Measurements from ENCODE around the gene ANKH. TPM values are rescaled to one million over a fixed set of nuclear protein-coding genes. Genes with fewer than 3 reads are reported as not detected.

Gene ANKH
- total RNA-seq, 4 donors from 2014 or later, result 18.1 to 44.5 (median 30.5) TPM

DNA sequence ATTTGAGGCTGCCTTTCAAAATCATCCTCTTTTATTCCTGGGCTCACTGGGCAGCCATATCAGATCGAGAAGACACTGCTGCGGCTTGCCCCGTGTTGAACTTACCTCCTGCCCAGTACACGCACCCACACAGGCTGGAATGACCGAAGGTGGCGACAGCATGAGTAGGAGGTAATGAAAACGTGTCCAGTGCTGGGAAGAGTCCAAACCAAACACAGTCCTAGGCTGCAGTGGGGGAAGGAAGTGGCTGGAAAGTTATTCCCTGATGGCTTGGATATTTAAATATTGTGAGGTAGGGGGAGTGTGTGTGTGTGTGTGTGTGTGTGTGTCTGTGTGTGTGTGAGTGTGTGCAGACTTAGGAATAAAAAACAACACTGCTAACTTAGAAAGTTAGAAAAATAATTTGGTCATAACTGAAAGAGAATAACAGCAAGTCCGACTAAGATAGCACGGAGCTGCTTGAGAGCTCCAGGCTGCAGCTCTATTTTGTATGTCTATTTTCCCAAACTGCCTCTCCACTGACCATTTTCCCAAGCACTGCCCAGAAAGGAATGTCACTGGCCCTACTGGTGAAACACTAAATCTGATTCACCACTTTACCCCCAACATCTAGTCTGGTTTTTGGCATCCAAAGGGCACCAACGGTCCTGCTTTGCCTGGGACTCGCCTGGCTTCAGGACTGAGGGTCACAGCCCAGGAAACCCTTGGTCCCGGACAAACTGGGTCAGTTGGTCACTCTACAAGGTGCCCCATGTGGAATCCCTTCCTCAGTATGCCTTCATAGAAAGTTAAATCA is 41.2 kb downstream of the ANKH start:
- TF ChIP-seq, protein P1, sequence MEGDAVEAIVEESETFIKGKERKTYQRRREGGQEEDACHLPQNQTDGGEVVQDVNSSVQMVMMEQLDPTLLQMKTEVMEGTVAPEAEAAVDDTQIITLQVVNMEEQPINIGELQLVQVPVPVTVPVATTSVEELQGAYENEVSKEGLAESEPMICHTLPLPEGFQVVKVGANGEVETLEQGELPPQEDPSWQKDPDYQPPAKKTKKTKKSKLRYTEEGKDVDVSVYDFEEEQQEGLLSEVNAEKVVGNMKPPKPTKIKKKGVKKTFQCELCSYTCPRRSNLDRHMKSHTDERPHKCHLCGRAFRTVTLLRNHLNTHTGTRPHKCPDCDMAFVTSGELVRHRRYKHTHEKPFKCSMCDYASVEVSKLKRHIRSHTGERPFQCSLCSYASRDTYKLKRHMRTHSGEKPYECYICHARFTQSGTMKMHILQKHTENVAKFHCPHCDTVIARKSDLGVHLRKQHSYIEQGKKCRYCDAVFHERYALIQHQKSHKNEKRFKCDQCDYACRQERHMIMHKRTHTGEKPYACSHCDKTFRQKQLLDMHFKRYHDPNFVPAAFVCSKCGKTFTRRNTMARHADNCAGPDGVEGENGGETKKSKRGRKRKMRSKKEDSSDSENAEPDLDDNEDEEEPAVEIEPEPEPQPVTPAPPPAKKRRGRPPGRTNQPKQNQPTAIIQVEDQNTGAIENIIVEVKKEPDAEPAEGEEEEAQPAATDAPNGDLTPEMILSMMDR (IDR thresholded peaks at IDR 0.05; ENCODE audit: low read depth), result no peak

DNA sequence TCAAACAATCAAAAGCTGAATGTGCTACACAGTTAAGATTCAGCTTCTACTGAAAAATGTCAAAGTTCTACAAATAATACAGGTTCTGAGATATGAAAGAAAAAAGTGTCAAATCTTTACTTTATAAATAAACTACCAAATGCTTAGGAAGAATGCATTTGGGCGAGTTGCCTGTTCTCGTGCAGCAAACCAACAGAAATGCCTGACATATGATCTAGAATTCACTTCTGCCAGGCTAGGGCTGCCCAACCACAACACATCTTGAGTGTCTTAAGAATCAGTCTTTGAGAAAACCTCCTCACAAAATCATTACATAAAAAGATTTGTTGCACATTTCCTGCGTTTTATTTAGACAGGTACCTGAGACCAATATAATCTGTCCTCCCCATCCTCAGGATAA is 42.2 kb downstream of the ANKH start:
- TF ChIP-seq, protein P1 (IDR thresholded peaks at IDR 0.05; ENCODE audit: low read depth), result no peak

DNA sequence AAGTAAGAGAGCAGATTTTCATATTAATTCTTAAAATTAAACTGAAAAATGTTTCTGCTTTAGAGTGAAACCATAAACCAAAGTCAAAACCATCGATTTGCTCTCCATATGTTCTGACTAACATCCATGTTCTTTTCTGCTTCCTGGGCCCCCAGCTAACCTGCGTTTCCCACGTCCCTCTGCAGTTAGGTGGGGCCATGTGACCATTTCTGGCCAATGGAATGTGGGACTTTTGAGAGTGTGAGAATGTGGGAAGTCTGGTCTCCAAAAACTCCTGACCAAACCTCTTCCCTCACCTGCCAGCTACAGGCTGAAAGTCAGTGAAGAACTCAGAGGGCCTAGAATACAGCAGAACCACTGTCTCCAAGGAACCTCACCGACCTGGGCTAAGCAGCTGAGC is 44.9 kb downstream of the ANKH start:
- TF ChIP-seq, protein P1 (IDR thresholded peaks at IDR 0.05; ENCODE audit: low read depth), result no peak

DNA sequence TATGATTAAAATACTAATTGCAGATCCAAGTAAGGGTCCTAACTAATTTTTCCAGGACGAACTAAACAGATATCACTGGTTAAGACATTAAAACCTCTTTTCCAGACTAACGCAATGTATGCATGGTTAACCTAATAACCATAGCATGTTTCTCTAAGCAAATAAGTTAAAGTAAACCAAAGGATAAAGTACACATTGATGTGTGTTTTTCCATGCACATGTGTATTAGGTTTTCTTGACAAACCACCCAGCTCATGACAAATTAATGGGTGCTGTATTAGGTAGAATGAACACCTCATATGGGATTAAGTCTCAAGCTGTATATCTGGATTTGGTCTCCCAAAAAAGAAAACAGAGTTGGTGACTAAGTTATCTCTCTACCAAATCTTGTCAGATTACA is 45.6 kb downstream of the ANKH start:
- TF ChIP-seq, protein P1 (IDR thresholded peaks at IDR 0.05; ENCODE audit: low read depth), result no peak

DNA sequence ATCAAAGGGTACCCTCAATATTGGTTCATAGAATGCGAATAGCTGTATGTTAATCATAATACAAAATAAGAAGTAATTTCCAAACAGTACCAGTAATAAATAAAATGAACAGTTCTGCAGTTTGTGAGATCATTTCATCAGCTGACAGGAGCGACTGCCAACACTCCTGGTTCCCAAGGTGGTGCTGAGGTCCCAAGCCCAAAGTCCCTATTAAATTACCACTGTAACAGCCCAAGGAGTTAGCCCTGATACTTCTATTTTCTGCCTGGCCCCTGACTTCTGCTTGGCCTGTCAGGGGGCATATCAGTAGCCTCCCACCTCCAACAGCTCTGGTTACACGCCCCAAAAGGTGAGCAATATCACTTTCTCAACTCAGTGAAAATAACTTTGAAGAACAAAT is 47.1 kb downstream of the ANKH start:
- TF ChIP-seq, protein P1 (IDR thresholded peaks at IDR 0.05; ENCODE audit: low read depth), result no peak

DNA sequence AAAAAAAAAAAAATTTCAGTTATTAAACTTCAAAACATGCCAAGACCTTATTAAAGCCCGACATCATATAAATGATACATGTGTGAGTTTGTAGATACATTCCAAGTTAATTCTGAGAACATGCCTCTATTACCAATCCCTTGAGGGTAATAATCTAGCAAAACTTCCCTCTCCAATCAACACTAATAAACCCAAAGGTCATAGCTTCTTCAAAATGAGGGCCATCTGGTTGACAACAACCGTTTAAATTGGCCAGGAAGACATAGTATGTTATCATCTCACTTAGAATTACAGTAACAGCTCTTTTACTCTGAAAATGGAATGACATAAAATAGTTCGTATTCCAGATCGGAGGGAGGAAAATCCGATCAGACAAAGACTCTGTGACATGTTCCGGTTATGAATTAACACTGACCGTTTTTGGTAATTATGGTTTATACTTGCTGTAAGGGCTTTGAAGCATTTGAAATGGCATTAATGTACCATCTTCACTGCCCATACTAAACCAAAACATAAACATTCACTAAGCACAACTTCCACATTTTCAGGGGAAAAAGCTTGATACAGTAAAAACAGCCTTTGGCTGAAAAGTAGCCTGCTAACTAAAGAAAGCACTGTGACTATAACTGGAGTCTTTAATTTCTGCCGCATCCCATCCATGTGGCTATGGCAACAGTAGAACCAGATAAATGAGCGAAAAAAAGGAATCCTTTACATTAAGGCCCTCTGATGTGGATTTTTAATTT is 50.3 kb downstream of the ANKH start:
- TF ChIP-seq, protein P1 (IDR thresholded peaks at IDR 0.05; ENCODE audit: low read depth), result no peak
